ENCODE results near the gene ANO7. TPM values are rescaled to one million over a fixed set of nuclear protein-coding genes. Genes with fewer than 3 reads are reported as not detected.

Gene ANO7
- total and polyA plus RNA-seq, 7 experiments from 2014 or later: 0.16 to 0.94 (median 0.30) TPM; not detected in 1

DNA sequence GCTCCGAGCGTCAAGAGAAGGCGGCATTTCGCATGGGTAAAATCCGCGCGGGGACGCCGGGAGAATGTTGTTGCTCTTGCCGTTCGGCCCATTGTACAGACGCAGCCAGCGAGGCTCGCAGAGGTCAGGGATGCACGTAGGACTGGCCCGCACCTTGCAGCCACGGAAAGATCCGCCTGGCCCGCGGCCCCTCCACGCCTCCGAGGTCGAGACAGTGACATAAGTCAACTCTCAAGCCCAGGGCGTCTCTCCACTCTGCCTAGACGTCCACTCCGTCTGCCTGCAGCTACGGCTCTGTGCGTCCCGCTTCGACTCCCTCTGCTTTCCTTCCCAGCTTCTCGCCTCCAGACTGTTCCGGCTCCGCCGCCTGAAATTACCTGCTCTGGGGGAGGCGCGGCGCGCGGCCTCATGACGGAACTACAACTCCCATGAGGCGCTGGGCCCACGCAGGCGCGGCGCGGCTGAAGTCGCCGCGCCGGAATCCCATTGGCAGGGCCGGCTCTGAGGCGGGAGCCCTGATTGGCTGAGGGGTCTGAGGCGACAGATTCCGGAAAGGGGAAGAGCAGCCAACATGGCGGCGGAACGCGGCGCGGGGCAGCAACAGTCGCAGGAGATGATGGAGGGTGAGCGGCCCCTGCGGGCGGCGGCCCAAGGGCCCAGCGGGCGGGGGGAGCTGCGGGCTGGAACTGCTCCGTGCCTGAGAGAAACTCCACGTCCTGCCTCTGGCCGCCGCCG lies 38.4 kb upstream of the ANO7 start, which contains the start of gene PPP1R7:
Gene PPP1R7, plus strand, starts transcription at position 543 of the 735 bp plus-strand sequence. Its CDS starts 29 bp downstream, at position 572.
- ATAC-seq: peak; percentile 87
- H3K27me3 ChIP-seq (ENCODE audit: control insufficient read depth in 2 of 2, insufficient read depth in 2 of 2, low read length in 2 of 2): no peaks in the 10 kb centered on the region
- peaks cover 33 to 58% (median 51%) of the 10 kb centered on the region in 7 donors for H3K4me1 Mint-ChIP-seq

DNA sequence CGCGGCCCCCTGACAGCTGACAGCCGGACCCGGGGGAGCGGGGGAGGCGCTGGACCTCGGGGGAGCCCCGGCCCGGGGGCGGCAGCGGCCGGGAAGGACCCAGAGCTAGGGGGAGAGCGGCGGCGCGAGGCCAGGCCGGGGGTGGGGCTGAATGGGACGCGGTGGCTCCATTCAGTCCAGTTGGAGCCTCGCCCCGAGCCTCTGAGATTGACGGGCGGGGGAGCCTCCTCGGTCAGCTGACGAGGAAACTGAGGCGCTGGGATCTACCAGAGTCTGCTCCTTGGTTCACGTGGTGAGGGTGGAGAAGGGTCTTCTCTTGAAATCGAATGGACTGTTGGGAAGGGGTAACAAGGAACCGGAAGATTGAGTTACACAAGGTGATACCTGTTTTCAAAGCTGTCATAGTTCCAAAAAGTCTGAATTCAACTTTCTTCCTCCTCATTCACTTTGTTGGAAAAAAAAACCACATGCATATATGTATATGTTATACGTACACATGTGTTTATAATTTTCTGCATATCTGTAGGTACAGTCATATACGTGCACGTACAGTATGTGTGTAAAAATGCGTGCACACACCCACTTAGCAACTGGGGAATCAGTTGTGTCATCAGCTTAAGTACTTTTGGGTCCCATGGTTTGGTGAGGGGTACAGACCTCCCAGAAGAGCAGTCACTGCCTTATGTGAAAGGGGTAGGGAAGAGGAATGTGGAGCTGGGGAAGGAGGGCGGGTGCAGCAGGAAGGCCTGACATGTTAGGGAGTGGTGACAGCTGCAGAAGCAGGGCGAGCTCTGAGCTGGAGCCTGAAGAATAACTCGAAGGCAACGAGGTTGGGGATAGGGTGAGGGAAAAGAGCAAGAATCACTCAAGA lies 37.6 kb upstream of the ANO7 start:
- Histone ChIP-seq H3K36me3 (ENCODE audit: control insufficient read depth in 2 of 3, insufficient read depth in 3 of 3, low read length in 3 of 3) (peaks cover 0 to 14% (median 0%) of the 10 kb centered on the region in 3 experiments), H3K4me1 (ENCODE audit: control insufficient read depth in 2 of 2, insufficient read depth in 2 of 2, low read length in 2 of 2) (peaks cover 13 to 26% of the 10 kb centered on the region in 2 donors), H3K4me3 (ENCODE audit: low read length) (peak overlapping the region; percentile 97), H3K27me3 (ENCODE audit: control insufficient read depth in 2 of 2, insufficient read depth in 2 of 2, low read length in 2 of 2) (no peaks in the 10 kb centered on the region), H3K27ac (ENCODE audit: low read depth, low read length) (peak overlapping the region; percentile 71), H3K9me3 (ENCODE audit: control insufficient read depth in 2 of 3, low read length in 3 of 3) (no peaks in the 10 kb centered on the region)
- intact Hi-C loops (cut with micrococcal nuclease): loop anchor here (1.0 to 10.0 kb wide), 13 partner anchors 49 to 590 kb away; partner anchors contain the start of genes ATG4B (in 1 of the 2), HDLBP (in 1 of the 2), ING5 (in 1 of the 2) and MTERF4 (in 1 of the 2)
- ChIA-PET CTCF (interaction anchor here (0.9 to 4.4 kb wide), 11 partner anchors 40 to 299 kb away, joined by 3 to 30 read pairs (median 6); no protein-coding TSS in a partner anchor), POLR2A (interaction anchor here (0.8 to 7.0 kb wide), 14 partner anchors 11 to 565 kb away, joined by 3 to 150 read pairs (median 4); partner anchors contain the start of genes CAPN10 and MTERF4)
- no peak for ATAC-seq
- no peaks in the 10 kb centered on the region for H3K27me3 Mint-ChIP-seq
- DNase-seq: no peak
- H3K4me1 Mint-ChIP-seq: peaks cover 33 to 58% (median 50%) of the 10 kb centered on the region in 7 donors
- H3K9me3 Mint-ChIP-seq: no peaks in the 10 kb centered on the region
- H3K4me3 Mint-ChIP-seq: peak overlapping the region; percentile 95 to 100 (median 98)
- H3K27ac Mint-ChIP-seq: peak overlapping the region; percentile 85 to 97 (median 94)
- peaks cover 0 to 13% (median 4%) of the 10 kb centered on the region in 5 donors for H3K36me3 Mint-ChIP-seq

More for the DNA sequence above, 38.4 kb upstream of the ANO7 start, which contains the start of gene PPP1R7:
- Histone ChIP-seq H3K4me1 (ENCODE audit: control insufficient read depth in 2 of 2, insufficient read depth in 2 of 2, low read length in 2 of 2) (peaks cover 13 to 26% of the 10 kb centered on the region in 2 donors), H3K27ac (ENCODE audit: low read depth, low read length) (peak within 1 kb of the TSS; percentile 71), H3K36me3 (ENCODE audit: control insufficient read depth in 2 of 3, insufficient read depth in 3 of 3, low read length in 3 of 3) (peaks cover 0 to 13% (median 0%) of the 10 kb centered on the region in 3 experiments), H3K9me3 (ENCODE audit: control insufficient read depth in 2 of 3, low read length in 3 of 3) (no peaks in the 10 kb centered on the region), H3K4me3 (ENCODE audit: low read length) (peak within 1 kb of the TSS; percentile 97)
- ChIA-PET CTCF (interaction anchor here (0.6 to 4.4 kb wide), 14 partner anchors 10 to 235 kb away, joined by 3 to 30 read pairs (median 4); no protein-coding TSS in a partner anchor), POLR2A (interaction anchor here (0.5 to 7.0 kb wide), 23 partner anchors 10 to 564 kb away, joined by 3 to 150 read pairs (median 3); partner anchors contain the start of genes CAPN10, MTERF4 and SNED1)
- peak within 1 kb of the TSS; percentile 95 to 100 (median 98) for H3K4me3 Mint-ChIP-seq
- intact Hi-C loops (cut with micrococcal nuclease): loop anchor here (1.0 to 10.0 kb wide), 19 partner anchors 48 to 731 kb away; partner anchors contain the start of genes ATG4B (in 2 of the 2), HDLBP (in 2 of the 2), MTERF4 (in 2 of the 2) and SEPTIN2 (in 2 of the 2)
- DNase-seq: peak; percentile 83 to 96 (median 93)
- no peaks in the 10 kb centered on the region for H3K27me3 Mint-ChIP-seq
- H3K9me3 Mint-ChIP-seq: no peaks in the 10 kb centered on the region
- peaks cover 0 to 16% (median 4%) of the 10 kb centered on the region in 5 donors for H3K36me3 Mint-ChIP-seq
- peak within 1 kb of the TSS; percentile 85 to 97 (median 94) for H3K27ac Mint-ChIP-seq

DNA sequence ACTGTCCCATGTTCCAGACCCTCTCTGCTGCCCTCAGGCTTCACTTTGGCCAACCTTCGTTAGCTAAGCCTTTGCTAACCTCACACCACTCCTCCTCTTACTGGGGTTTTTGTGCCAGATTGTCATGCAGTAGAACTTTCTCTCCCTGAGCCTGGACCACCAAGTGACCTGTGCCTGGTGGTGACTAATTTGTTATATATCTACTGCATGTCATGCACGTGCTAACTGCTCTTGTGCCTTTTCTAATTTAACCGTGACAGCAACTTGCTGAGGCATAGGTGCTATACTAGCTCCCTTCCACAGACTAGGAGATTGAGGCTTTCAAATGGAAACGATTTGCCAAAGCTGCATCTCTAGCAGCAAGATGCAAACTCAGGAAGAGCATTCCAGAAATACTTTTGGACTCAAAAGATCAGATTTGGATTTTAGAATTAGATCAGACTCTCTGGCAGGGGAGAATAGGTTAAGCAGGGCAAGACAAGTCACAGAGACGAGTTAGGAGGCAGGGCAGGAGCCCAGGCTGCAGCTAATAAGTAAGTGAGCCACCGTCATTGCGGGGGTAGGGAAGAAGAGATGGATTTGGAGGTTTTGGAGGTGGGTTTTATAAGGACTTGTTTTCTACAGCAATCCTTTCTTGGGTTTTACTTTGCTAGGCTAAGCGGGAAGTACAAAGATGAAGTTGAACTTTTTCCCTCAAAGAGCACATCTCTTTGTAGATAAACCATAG lies 36.4 kb upstream of the ANO7 start:
- POLR2A ChIA-PET: interaction anchor here (0.6 to 7.0 kb wide), 6 partner anchors 11 to 273 kb away, joined by 3 to 150 read pairs (median 17); partner anchors contain the start of gene MTERF4
- no peak for DNase-seq
- H3K4me3 ChIP-seq (ENCODE audit: low read length): no peak overlapping the region
- no peak for ATAC-seq
- no peak overlapping the region for H3K27ac ChIP-seq (ENCODE audit: low read depth, low read length)
- no peaks in the 10 kb centered on the region for H3K9me3 ChIP-seq (ENCODE audit: control insufficient read depth in 2 of 3, low read length in 3 of 3)
- peak overlapping the region; percentile 94 to 100 (median 98) for H3K4me3 Mint-ChIP-seq
- H3K36me3 ChIP-seq (ENCODE audit: control insufficient read depth in 2 of 3, insufficient read depth in 3 of 3, low read length in 3 of 3): peaks cover 0 to 18% (median 0%) of the 10 kb centered on the region in 3 experiments
- H3K4me1 ChIP-seq (ENCODE audit: control insufficient read depth in 2 of 2, insufficient read depth in 2 of 2, low read length in 2 of 2): peaks cover 13 to 22% of the 10 kb centered on the region in 2 donors
- no peaks in the 10 kb centered on the region for H3K27me3 ChIP-seq (ENCODE audit: control insufficient read depth in 2 of 2, insufficient read depth in 2 of 2, low read length in 2 of 2)
- intact Hi-C loops (cut with micrococcal nuclease): loop anchor here (2.0 to 10.0 kb wide), 5 partner anchors 65 to 553 kb away; partner anchors contain the start of gene ING5 (in 1 of the 2)
- no peaks in the 10 kb centered on the region for H3K9me3 Mint-ChIP-seq
- CTCF ChIA-PET: interaction anchor here (1.2 to 4.4 kb wide), 3 partner anchors 57 to 169 kb away, joined by 4 to 30 read pairs (median 7); no protein-coding TSS in a partner anchor
- peaks cover 0 to 10% (median 4%) of the 10 kb centered on the region in 5 donors for H3K36me3 Mint-ChIP-seq
- no peaks in the 10 kb centered on the region for H3K27me3 Mint-ChIP-seq
- H3K27ac Mint-ChIP-seq: peak overlapping the region in 7 of 9 donors; percentile 53 to 94 (median 86)
- peaks cover 37 to 58% (median 48%) of the 10 kb centered on the region in 7 donors for H3K4me1 Mint-ChIP-seq

DNA sequence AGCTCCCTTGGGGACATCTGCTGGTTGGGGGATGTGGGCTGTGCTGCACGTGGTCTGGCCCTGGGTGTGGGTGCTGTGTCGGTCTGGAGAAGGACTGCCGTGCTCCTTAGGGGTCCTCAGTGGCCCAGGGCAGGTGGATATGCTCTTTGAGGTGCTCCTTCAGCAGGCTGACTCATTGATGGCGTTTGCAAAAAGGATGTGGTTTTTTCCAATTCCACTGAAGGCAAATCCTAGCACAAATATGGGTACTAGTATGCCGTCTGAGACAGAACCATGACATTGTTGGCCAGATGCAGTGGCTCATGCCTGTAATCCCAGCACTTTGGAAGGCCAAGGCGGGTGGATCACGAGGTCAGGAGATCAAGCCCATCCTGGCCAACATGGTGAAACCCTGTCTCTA lies 34.9 kb upstream of the ANO7 start:
- Mint-ChIP-seq H3K4me1 (peaks cover 33 to 52% (median 38%) of the 10 kb centered on the region in 7 donors), H3K9me3 (no peaks in the 10 kb centered on the region), H3K36me3 (peaks cover 0 to 19% (median 4%) of the 10 kb centered on the region in 5 donors)

DNA sequence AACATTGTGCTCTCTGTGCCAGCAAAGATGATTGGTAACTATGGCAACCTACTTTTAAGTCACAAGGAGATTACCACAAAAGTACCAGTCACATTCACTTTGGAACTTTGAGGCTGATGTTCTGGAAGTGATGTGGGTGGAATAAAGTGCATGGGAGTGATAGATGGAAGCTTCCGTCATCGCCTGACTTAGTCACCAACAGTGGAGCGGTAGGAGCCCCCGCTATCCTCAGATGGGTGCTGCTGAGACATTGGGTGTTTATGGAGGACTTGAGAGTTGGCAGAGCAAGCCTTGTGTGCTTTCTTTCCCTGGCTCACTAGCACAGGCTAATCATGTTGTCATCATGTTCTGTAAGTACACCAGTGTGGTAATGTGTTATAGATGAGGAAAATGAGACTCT lies 33.6 kb upstream of the ANO7 start:
- no peak overlapping the region for H3K4me3 ChIP-seq (ENCODE audit: low read length)
- DNase-seq: no peak
- intact Hi-C loops (cut with micrococcal nuclease): loop anchor here (5.0 to 10.0 kb wide), 4 partner anchors 62 to 550 kb away; partner anchors contain the start of gene ING5 (in 1 of the 2)
- peaks cover 5 to 15% of the 10 kb centered on the region in 2 donors for H3K4me1 ChIP-seq (ENCODE audit: control insufficient read depth in 2 of 2, insufficient read depth in 2 of 2, low read length in 2 of 2)
- ChIA-PET CTCF (no interaction called here), POLR2A (no interaction called here)
- no peaks in the 10 kb centered on the region for H3K27me3 ChIP-seq (ENCODE audit: control insufficient read depth in 2 of 2, insufficient read depth in 2 of 2, low read length in 2 of 2)
- Mint-ChIP-seq H3K27me3 (no peaks in the 10 kb centered on the region), H3K9me3 (no peaks in the 10 kb centered on the region), H3K27ac (peak overlapping the region in 2 of 9 donors; percentile 26 to 48), H3K4me3 (no peak overlapping the region), H3K36me3 (peaks cover 4 to 25% (median 5%) of the 10 kb centered on the region in 5 donors), H3K4me1 (peaks cover 31 to 51% (median 36%) of the 10 kb centered on the region in 7 donors)
- no peaks in the 10 kb centered on the region for H3K9me3 ChIP-seq (ENCODE audit: control insufficient read depth in 2 of 3, low read length in 3 of 3)
- no peak overlapping the region for H3K27ac ChIP-seq (ENCODE audit: low read depth, low read length)
- peaks cover 5 to 42% (median 10%) of the 10 kb centered on the region in 3 experiments for H3K36me3 ChIP-seq (ENCODE audit: control insufficient read depth in 2 of 3, insufficient read depth in 3 of 3, low read length in 3 of 3)
- ATAC-seq: no peak

More for the DNA sequence above, 34.9 kb upstream of the ANO7 start:
- intact Hi-C loops (cut with micrococcal nuclease): loop anchor here (5.0 to 10.0 kb wide), 4 partner anchors 64 to 551 kb away; partner anchors contain the start of gene ING5 (in 1 of the 2)
- Mint-ChIP-seq H3K4me3 (peak overlapping the region in 2 of 10 donors; percentile 56 to 57), H3K27ac (peak overlapping the region in 2 of 9 donors; percentile 3 to 59), H3K27me3 (no peaks in the 10 kb centered on the region)
- CTCF ChIA-PET: no interaction called here
- no peak overlapping the region for H3K27ac ChIP-seq (ENCODE audit: low read depth, low read length)
- H3K9me3 ChIP-seq (ENCODE audit: control insufficient read depth in 2 of 3, low read length in 3 of 3): no peaks in the 10 kb centered on the region
- H3K4me1 ChIP-seq (ENCODE audit: control insufficient read depth in 2 of 2, insufficient read depth in 2 of 2, low read length in 2 of 2): peaks cover 7 to 16% of the 10 kb centered on the region in 2 donors
- H3K4me3 ChIP-seq (ENCODE audit: low read length): no peak overlapping the region
- ATAC-seq (no peak), DNase-seq (no peak)
- peaks cover 5 to 33% (median 6%) of the 10 kb centered on the region in 3 experiments for H3K36me3 ChIP-seq (ENCODE audit: control insufficient read depth in 2 of 3, insufficient read depth in 3 of 3, low read length in 3 of 3)
- no peaks in the 10 kb centered on the region for H3K27me3 ChIP-seq (ENCODE audit: control insufficient read depth in 2 of 2, insufficient read depth in 2 of 2, low read length in 2 of 2)
- POLR2A ChIA-PET: interaction anchor here (7.0 kb wide), 1 partner anchor 47 kb away, joined by 150 read pairs; the partner anchor contains the start of gene MTERF4
